Measurements from ENCODE around the gene GFOD2. TPM values are rescaled to one million over a fixed set of nuclear protein-coding genes. Genes with fewer than 3 reads are reported as not detected.
A peak's percentile ranks its signal among the peaks of the same experiment; 100 is the strongest.

The GFOD2 gene
- total RNA-seq, 3 donors from 2014 or later, result 17.3 to 22.0 (median 20.2) TPM

DNA sequence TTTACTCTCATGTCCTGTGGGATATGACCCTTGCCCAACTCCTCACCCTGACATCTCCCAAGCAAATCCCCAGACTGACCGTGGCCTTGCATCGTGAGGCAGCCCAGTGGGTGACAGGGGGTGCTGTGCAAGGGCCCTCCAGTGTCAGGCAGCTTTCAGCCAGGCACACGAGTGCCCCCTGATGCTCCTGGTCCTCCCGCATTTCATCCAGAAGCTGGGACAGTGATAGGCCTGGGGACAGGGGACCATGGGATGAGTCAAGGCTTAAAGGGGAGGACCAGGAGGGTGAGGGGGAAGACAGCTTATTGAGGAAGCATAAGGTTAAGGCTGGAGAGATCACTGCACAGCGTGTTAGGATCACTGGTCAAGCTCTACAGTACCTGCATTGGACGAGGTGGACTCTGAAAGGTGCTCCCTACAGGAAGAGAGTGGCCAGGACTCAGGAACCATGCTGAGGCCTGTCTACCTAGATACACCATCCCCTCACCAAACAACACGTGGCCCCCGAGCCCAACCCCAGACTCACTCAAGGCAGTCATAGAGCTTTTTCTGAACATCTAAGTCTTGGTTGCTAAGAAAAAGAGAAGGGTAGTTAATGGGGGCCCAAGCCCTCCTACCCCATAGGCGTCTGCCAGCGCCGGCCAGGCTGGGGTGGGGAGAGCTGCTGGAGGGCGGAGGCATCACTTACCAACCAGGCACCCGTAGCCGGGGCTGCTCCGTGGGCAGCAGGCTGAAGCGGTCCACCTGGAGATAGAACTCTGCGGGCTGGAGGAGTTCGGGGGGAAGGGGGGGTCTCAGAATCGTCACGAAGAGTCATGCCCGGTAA lies 60.1 kb downstream of the GFOD2 start:
- peaks cover 5% of the 10 kb centered on the region for H3K36me3 Mint-ChIP-seq (ENCODE audit: insufficient read depth)
- H3K4me1 Mint-ChIP-seq (ENCODE audit: low read depth), result peaks cover 21% of the 10 kb centered on the region
- no peaks in the 10 kb centered on the region for H3K27me3 Mint-ChIP-seq (ENCODE audit: low read depth)
- H3K4me3 Mint-ChIP-seq, result peak overlapping the region; percentile 89
- no peak for ATAC-seq
- no peaks in the 10 kb centered on the region for H3K9me3 Mint-ChIP-seq
- no peak for DNase-seq

DNA sequence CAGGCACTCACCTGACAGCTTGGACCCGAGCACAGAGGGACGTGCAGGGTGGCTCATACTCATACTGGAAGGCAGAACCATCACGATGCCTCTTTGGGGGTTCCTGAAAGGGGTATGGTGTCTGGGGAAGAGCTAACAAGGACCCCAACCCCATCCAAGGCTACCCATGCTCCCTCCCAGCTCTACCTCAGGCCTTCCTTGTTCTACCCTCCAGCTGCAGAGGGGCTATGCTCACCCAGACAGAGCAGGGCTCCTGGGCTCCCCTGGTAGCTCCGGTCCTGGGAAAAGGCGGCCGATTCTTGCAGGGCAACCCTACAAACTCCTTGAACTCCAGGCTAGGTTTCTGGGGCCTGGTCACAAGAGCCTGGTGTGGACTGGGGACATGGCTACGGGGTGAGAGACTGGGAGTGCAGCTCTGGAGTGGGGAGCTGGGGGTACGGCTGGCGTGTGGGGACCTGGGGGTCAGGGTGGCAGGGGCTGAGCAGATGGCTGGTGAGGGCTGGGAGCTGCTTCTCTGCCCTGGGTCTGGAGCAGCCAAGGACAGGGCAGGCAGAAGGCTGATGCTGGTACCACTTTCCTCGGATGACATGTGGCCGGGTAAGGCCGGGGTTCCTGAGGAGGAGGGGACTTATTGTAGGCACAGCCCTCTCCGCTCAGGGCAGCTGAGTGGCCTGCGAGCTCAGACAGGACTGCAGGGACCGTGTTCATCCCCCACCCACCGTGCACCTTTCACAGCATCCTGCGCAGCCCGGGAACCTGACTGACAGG lies 61.2 kb downstream of the GFOD2 start:
- H3K9me3 Mint-ChIP-seq, result no peaks in the 10 kb centered on the region
- H3K4me3 Mint-ChIP-seq, result peak overlapping the region; percentile 89
- DNase-seq (no peak), ATAC-seq (no peak)
- peaks cover 5% of the 10 kb centered on the region for H3K36me3 Mint-ChIP-seq (ENCODE audit: insufficient read depth)
- no peaks in the 10 kb centered on the region for H3K27me3 Mint-ChIP-seq (ENCODE audit: low read depth)
- peaks cover 20% of the 10 kb centered on the region for H3K4me1 Mint-ChIP-seq (ENCODE audit: low read depth)

DNA sequence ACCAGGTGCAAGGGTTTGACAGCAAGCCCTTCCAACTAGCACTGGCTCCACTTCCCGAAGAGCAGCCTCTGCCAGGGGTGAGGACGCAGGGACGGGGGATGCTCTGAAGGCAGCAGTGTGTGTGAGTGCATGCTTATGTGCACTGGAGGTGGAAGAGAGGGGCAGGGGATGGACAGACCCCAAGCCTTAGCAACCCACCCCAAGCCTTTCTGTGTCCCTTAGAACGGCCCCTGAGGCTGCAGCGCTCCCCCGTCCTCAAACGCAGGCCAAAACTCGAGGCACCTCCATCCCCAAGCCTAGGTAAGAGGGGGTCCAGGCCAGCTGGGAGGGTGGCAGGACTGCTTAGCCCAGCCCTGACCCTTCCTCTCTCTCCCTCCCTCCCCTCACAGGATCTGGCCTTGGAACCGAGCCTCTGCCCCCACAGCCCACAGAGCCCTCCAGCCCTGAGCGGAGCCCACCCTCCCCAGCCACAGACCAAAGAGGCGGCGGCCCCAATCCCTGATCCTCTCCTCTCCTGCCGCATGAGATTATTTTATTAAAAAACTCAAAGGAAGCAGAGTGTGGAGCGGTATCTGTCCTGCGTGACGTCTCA lies 62.0 kb downstream of the GFOD2 start:
- no peak overlapping the region for H3K4me3 Mint-ChIP-seq
- no peaks in the 10 kb centered on the region for H3K27me3 Mint-ChIP-seq (ENCODE audit: low read depth)
- H3K36me3 Mint-ChIP-seq (ENCODE audit: insufficient read depth), result peaks cover 6% of the 10 kb centered on the region
- DNase-seq (no peak), ATAC-seq (no peak)
- H3K4me1 Mint-ChIP-seq (ENCODE audit: low read depth), result peaks cover 20% of the 10 kb centered on the region
- H3K9me3 Mint-ChIP-seq, result no peaks in the 10 kb centered on the region

DNA sequence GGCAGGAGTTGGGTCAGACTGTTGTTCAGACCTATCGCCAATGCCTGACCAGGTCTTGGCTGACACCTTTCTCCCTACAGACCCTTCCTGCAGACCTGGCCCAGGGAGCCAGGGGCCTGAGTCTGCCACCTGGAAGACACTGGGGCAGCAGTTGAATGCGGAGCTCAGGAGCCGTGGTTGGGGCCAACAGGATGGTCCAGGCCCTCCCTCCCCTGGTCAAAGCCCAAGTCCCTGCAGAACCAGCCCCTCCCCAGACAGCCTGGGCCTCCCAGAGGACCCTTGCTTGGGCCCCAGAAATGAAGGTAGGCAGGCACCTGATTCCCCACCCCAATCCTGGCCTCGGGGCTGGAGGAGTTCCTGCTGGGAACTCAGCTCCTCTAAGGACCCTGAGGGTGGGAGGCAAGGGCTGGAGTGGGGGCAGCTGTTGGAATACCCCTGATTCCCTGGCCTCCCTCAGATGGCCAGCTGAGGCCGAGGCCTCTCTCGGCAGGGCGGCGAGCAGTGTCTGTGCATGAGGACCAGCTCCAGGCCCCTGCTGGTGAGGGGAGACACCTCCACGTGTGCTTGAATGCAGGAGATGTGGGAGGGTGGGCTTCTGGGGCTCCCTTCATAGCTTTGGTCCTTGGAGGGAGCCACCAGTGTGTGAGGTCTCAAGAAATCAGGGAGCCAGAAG lies 62.6 kb downstream of the GFOD2 start:
- no peak overlapping the region for H3K4me3 Mint-ChIP-seq
- H3K4me1 Mint-ChIP-seq (ENCODE audit: low read depth), result peaks cover 18% of the 10 kb centered on the region
- DNase-seq (no peak), ATAC-seq (no peak)
- peaks cover 12% of the 10 kb centered on the region for H3K36me3 Mint-ChIP-seq (ENCODE audit: insufficient read depth)
- no peaks in the 10 kb centered on the region for H3K9me3 Mint-ChIP-seq
- H3K27me3 Mint-ChIP-seq (ENCODE audit: low read depth), result no peaks in the 10 kb centered on the region

DNA sequence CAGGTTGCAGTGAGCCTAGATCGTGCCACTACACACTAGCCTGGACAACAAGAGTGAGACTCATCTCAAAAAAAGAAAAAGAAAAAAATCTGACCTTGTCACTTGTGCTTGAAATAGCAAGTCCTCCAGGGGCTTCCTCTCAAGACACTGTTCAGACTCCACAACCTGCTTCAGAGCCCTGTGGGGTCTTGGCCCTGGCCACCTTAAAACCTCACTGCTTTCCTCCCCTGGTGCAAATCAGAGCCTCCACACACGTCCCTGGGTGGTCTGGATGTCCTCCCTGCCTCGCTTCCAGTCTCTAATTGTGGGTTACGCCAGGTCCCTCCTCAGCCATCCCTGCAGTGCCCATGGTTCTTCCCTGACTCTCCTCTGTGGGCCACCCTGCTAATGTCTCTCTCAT lies 63.8 kb downstream of the GFOD2 start:
- Mint-ChIP-seq H3K27me3 (ENCODE audit: low read depth) (no peaks in the 10 kb centered on the region), H3K36me3 (ENCODE audit: insufficient read depth) (peaks cover 19% of the 10 kb centered on the region), H3K4me1 (ENCODE audit: low read depth) (peaks cover 15% of the 10 kb centered on the region), H3K9me3 (no peaks in the 10 kb centered on the region), H3K4me3 (no peak overlapping the region)
- DNase-seq (no peak), ATAC-seq (no peak)

DNA sequence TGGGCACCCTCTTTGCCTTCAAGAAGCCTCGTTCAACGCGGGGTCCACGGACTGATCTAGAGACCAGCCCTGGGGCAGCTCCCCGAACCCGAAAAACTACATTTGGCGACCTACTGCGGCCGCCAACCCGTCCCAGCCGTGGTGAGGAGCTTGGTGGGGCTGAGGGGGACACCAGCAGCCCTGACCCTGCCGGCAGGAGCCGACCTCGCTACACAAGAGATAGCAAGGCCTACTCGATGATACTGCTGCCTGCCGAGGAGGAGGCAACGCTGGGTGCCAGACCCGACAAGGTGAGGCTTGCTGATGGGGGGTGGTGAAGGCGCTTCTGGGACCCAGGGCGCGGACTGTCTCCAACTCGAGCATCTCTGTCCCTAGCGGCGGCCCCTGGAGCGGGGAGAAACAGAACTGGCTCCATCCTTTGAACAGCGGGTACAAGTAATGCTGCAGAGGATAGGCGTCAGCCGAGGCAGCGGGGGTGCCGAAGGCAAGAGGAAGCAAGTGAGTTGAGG lies 64.7 kb downstream of the GFOD2 start:
- Mint-ChIP-seq H3K36me3 (ENCODE audit: insufficient read depth) (peaks cover 21% of the 10 kb centered on the region), H3K4me3 (no peak overlapping the region), H3K27me3 (ENCODE audit: low read depth) (no peaks in the 10 kb centered on the region), H3K4me1 (ENCODE audit: low read depth) (peaks cover 17% of the 10 kb centered on the region), H3K9me3 (no peaks in the 10 kb centered on the region)
- ATAC-seq, result no peak
- no peak for DNase-seq

DNA sequence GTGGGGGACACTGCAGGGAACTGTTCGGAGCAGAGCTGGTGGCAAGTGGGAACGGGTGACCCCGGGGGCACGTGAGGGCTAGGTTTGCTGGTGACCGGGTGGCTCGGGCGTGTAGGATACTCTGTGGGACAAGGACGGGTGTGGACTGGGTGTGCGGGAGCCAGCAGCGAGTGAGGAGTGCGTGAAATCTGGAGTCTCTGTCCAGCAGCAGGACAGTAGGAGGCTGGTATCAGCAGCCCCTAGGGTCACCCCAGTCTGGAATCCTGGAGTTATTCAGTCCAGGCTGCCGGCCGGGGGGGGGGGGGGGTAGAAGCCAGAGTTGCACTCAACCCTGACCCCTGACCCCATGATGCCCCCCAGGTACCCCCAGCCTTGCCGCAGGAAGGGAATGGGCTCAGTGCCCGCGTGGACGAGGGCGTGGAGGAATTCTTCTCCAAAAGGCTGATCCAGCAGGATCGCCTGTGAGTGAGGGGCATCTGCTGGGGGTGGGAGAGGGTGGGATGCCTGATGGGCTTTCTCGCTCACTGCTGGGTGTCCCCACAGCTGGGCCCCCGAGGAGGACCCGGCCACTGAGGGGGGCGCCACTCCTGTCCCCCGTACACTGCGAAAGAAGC lies 65.2 kb downstream of the GFOD2 start:
- Mint-ChIP-seq H3K9me3 (no peaks in the 10 kb centered on the region), H3K4me3 (no peak overlapping the region), H3K27me3 (ENCODE audit: low read depth) (no peaks in the 10 kb centered on the region), H3K4me1 (ENCODE audit: low read depth) (peaks cover 14% of the 10 kb centered on the region), H3K36me3 (ENCODE audit: insufficient read depth) (peaks cover 21% of the 10 kb centered on the region)
- DNase-seq, result no peak
- ATAC-seq, result no peak

DNA sequence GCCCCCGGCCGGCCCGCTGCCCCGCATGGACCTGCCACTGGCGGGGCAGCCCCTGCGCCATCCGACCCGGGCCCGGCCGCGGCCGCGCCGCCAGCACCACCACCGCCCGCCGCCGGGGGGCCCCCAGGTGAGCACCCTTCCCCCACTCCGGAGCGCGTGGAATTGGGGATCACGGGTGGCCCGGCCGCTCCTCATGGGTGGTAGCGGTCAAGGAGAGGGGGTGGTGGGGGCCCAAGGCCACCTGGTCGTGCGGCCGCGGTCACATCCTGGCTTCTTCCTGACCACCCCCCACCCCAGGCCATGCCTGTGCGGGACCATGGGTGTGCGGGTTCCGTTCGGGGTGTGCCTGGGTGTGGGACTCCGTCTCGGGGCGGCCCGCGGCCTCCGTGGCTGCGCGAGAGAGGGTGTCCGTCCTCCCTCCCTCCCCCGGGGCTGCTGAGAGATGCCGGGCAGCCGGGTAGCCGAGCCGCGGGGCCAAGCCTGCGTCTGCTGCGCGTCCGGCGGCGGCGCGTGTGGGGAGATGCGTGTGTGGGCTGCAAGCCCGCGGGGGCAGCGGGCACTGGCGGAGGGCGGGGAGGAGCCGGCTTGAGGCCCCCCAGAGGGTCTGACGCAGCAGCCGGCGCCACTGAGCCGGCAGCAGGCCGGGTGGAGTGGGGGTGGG lies 65.9 kb downstream of the GFOD2 start:
- no peak overlapping the region for H3K4me3 Mint-ChIP-seq
- no peak for ATAC-seq
- H3K36me3 Mint-ChIP-seq (ENCODE audit: insufficient read depth), result peaks cover 21% of the 10 kb centered on the region
- DNase-seq, result no peak
- no peaks in the 10 kb centered on the region for H3K9me3 Mint-ChIP-seq
- H3K27me3 Mint-ChIP-seq (ENCODE audit: low read depth), result no peaks in the 10 kb centered on the region
- H3K4me1 Mint-ChIP-seq (ENCODE audit: low read depth), result peaks cover 10% of the 10 kb centered on the region

DNA sequence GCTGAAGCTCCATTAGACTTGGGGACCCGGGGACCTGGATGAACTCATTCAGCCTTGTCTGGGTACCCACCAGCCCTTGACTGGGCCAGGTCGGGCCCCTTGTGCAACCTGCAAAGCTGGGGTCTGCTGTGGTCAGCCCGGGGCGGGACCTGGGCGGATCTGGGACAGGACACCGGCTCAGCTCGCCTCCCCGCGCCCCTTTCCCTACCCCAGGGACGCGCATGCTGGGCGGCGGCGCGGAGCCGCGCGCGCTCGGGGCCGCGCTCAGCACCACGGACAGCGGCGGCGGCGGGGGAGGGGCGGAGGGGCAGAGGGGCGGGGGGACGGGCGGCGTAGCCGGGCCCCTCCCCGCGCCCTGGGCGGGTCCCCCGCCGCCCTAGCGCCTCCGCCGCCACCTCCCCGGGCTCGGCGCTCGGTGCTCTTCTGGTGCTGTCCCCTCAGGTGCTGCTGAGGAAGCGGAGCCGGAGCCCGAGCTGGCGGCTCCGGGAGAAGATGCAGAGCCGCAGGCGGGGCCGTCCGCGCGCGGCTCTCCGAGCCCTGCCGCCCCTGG lies 66.5 kb downstream of the GFOD2 start:
- Mint-ChIP-seq H3K4me3 (no peak overlapping the region), H3K4me1 (ENCODE audit: low read depth) (peaks cover 10% of the 10 kb centered on the region), H3K9me3 (no peaks in the 10 kb centered on the region), H3K36me3 (ENCODE audit: insufficient read depth) (peaks cover 21% of the 10 kb centered on the region), H3K27me3 (ENCODE audit: low read depth) (no peaks in the 10 kb centered on the region)
- ATAC-seq (no peak), DNase-seq (no peak)

DNA sequence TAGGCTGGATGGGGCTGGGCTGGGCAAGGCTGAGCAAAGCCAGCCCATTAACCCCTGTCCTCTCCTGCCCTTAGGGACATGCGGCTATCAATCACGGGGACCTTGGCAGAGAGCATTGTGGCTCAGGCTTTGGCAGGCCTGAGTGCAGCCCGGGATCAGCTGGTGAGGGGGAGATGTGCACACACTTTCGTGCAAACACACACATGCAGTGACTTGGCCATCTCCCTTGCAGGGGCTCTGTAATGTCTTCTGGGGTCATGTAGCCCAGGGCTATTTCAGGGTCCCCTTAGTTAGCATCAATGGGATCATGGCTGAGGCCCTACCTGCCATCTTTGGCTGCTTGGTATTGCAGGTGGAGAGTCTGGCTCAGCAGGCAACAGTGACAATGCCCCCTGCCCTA lies 67.3 kb downstream of the GFOD2 start:
- no peak overlapping the region for H3K4me3 Mint-ChIP-seq
- DNase-seq, result no peak
- H3K4me1 Mint-ChIP-seq (ENCODE audit: low read depth), result peaks cover 10% of the 10 kb centered on the region
- H3K9me3 Mint-ChIP-seq, result no peaks in the 10 kb centered on the region
- H3K27me3 Mint-ChIP-seq (ENCODE audit: low read depth), result no peaks in the 10 kb centered on the region
- no peak for ATAC-seq
- peaks cover 21% of the 10 kb centered on the region for H3K36me3 Mint-ChIP-seq (ENCODE audit: insufficient read depth)

DNA sequence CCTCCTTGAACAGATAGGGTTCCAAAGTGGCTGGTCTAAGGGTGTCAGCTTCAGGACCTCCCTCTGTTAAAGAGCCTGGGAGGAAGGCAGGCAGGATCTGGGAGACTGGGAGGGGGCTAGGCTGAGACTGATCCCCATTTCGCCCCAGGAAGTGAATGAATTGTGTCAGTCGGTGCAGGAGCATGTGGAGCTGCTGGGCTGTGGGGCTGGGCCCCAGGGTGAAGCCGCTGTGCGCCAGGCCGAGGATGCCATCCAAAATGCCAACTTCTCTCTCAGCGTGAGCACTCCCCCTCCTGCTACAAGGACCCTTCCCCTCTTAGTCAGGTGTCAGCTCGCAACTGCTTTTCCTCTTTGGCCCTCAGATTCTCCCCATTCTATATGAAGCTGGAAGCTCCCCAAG lies 68.1 kb downstream of the GFOD2 start:
- ATAC-seq, result no peak
- peaks cover 15% of the 10 kb centered on the region for H3K4me1 Mint-ChIP-seq (ENCODE audit: low read depth)
- no peak overlapping the region for H3K4me3 Mint-ChIP-seq
- no peaks in the 10 kb centered on the region for H3K27me3 Mint-ChIP-seq (ENCODE audit: low read depth)
- H3K9me3 Mint-ChIP-seq, result no peaks in the 10 kb centered on the region
- no peak for DNase-seq
- H3K36me3 Mint-ChIP-seq (ENCODE audit: insufficient read depth), result peaks cover 21% of the 10 kb centered on the region

DNA sequence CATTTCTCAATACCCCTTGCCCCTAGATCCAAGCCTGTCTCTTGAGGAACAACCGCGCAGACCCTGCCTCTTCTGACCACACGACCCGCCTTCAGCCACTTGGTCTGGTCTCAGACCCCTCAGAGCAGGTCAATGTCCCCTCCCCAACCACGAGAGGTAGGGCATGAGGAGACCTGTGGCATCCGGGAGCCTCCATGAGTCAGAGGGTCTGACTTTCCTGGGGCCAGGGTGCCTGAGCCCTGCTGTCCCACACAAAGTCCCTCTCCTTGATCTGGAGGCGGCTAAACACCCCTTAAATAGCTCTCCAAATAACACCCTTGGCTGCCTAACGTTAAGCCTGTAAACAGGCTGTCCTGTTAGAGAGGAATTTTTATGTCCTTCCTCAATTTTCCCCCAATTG lies 69.1 kb downstream of the GFOD2 start:
- H3K9me3 Mint-ChIP-seq, result no peaks in the 10 kb centered on the region
- no peak for DNase-seq
- H3K4me3 Mint-ChIP-seq, result no peak overlapping the region
- H3K27me3 Mint-ChIP-seq (ENCODE audit: low read depth), result no peaks in the 10 kb centered on the region
- H3K4me1 Mint-ChIP-seq (ENCODE audit: low read depth), result peaks cover 20% of the 10 kb centered on the region
- ATAC-seq, result no peak
- peaks cover 16% of the 10 kb centered on the region for H3K36me3 Mint-ChIP-seq (ENCODE audit: insufficient read depth)

DNA sequence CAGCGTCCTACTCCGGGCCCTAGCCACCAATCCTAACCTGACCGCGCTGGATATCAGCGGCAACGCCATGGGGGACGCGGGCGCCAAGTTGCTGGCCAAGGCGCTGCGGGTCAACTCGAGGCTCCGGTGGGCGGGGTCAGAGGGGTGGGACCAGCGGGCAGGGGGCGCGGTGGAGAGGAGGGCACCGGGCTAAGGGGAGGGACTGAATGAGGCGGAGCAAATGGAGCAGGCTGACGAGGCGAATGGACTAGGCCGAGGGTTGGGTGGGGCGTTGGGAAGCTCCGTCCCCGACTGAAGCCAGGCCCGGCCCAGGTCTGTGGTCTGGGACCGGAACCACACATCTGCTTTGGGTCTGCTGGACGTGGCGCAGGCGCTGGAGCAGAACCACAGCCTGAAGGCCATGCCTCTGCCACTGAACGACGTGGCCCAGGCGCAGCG lies 69.6 kb downstream of the GFOD2 start:
- H3K4me1 Mint-ChIP-seq (ENCODE audit: low read depth), result peaks cover 21% of the 10 kb centered on the region
- no peaks in the 10 kb centered on the region for H3K27me3 Mint-ChIP-seq (ENCODE audit: low read depth)
- H3K9me3 Mint-ChIP-seq, result no peaks in the 10 kb centered on the region
- no peak for ATAC-seq
- no peak for DNase-seq
- peaks cover 16% of the 10 kb centered on the region for H3K36me3 Mint-ChIP-seq (ENCODE audit: insufficient read depth)
- no peak overlapping the region for H3K4me3 Mint-ChIP-seq

Data from activated T-cell treated with anti-CD3 and anti-CD28 coated beads, Interleukin-2, amount 50 U/mL, for 4 hours (primary cell).